GM12892 (cell line): Measurements from ENCODE around the gene STARD8.

ENCODE experiments used
- POLR2A ChIP-seq: IDR thresholded peaks from 2 replicates; pipeline ENCODE4 v1.6.1; 2011; ENCODE audit warnings: low read depth, low read length, control low read depth
- POLR2AphosphoS5 ChIP-seq: IDR thresholded peaks from 2 replicates; pipeline ENCODE4 v1.6.1; 2011; ENCODE audit warnings: low read depth, low read length, control low read depth
- TAF1 ChIP-seq: IDR thresholded peaks from 2 replicates; pipeline ENCODE4 v1.6.1; 2011; ENCODE audit warnings: low read depth, mild to moderate bottlenecking, control low read depth, low read length, borderline replicate concordance

GRCh38 chrX:68726366-68726765, 78.9 kb downstream of the STARD8 start:
- TF ChIP-seq POLR2A = no peak
- TF ChIP-seq POLR2AphosphoS5 = no peak
- TF ChIP-seq TAF1 = no peak
